OCI-LY7 (cell line): ENCODE measurements around the gene ELL2. TPM values are rescaled to one million over a fixed set of nuclear protein-coding genes. Genes with fewer than 3 reads are reported as not detected.

Source experiments
- BruUV-seq: library from RNA; stranded (reverse); fragments of 400-500 nt; replicated peaks from 2 replicates; lab custom pipeline; 2021; lab: Mats Ljungman, UMichigan
- CTCF ChIA-PET: fragments of 300-600 bp; sonication (Branson Sonifier 250); formaldehyde crosslinking; loops from one replicate; lab custom pipeline; 2022; ENCODE audit warnings: antibody characterized with exemption; ENCODE audit not compliant: unreplicated experiment; lab: Charles Lee
- POLR2A ChIA-PET: fragments of 300-600 bp; sonication (Branson Sonifier 250); formaldehyde crosslinking; loops from one replicate; lab custom pipeline; 2022; ENCODE audit warnings: antibody characterized with exemption; lab: Charles Lee
- DNase-seq: peaks from one replicate; pipeline ENCODE4 v3.0.0-alpha.2; 2015; ENCODE audit warnings: low spot score
- H2AFZ ChIP-seq: fragments of 200-600 bp; sonication (generic), shearing (Covaris generic); 2 replicates; pipeline ENCODE4 v1.6.1; 2014; ENCODE audit warnings: mild to moderate bottlenecking, antibody characterized with exemption, low read length, moderate library complexity
- H3K27ac ChIP-seq: fragments of 200-600 bp; sonication (generic); 2 replicates; pipeline ENCODE4 v1.5.1; 2014; ENCODE audit warnings: mixed run types, low read depth, mild to moderate bottlenecking, moderate library complexity, low read length, inconsistent platforms; ENCODE audit not compliant: poor library complexity, severe bottlenecking
- H3K36me3 ChIP-seq: fragments of 200-600 bp; sonication (generic); 2 replicates; pipeline ENCODE4 v1.6.1; 2014; ENCODE audit warnings: mild to moderate bottlenecking, antibody characterized with exemption, low read length, moderate library complexity, mixed read lengths; ENCODE audit not compliant: insufficient read depth
- H3K4me1 ChIP-seq: fragments of 200-600 bp; sonication (generic); 2 replicates; pipeline ENCODE4 v1.5.1; 2014; ENCODE audit warnings: mild to moderate bottlenecking, low read length; ENCODE audit not compliant: insufficient read depth, poor library complexity, severe bottlenecking
- H3K4me2 ChIP-seq: fragments of 200-600 bp; sonication (generic); 2 replicates; pipeline ENCODE4 v1.6.1; 2014; ENCODE audit warnings: mild to moderate bottlenecking, low read length
- H3K4me3 ChIP-seq: fragments of 200-600 bp; sonication (generic); 2 replicates; pipeline ENCODE4 v1.5.1; 2014; ENCODE audit warnings: mild to moderate bottlenecking, low read depth, low read length; ENCODE audit not compliant: poor library complexity, severe bottlenecking
- H3K79me2 ChIP-seq: fragments of 200-600 bp; sonication (generic); 2 replicates; pipeline ENCODE4 v1.6.1; 2016; ENCODE audit warnings: low read depth, mild to moderate bottlenecking, low read length, moderate library complexity, mixed read lengths; ENCODE audit not compliant: insufficient read depth
- H3K9me2 ChIP-seq: fragments of 200-600 bp; sonication (generic); 2 replicates; pipeline ENCODE4 v1.6.1; 2016; ENCODE audit warnings: mild to moderate bottlenecking, low read length, mixed read lengths; ENCODE audit not compliant: insufficient read depth
- H3K9me3 ChIP-seq: fragments of 200-600 bp; sonication (generic); 2 replicates; pipeline ENCODE4 v1.6.1; 2014; ENCODE audit warnings: mild to moderate bottlenecking, mixed run types, low read length, mixed read lengths
- H4K20me1 ChIP-seq: fragments of 200-600 bp; sonication (generic); 2 replicates; pipeline ENCODE4 v1.6.1; 2014; ENCODE audit warnings: mild to moderate bottlenecking, antibody characterized with exemption, low read length, moderate library complexity, mixed read lengths; ENCODE audit not compliant: insufficient read depth
- EZH2phosphoT487 ChIP-seq: fragments of 200-600 bp; sonication (generic); IDR thresholded peaks from 2 replicates; pipeline ENCODE4 v1.6.1; 2018; ENCODE audit warnings: low read depth, borderline replicate concordance, mild to moderate bottlenecking, mixed run types, antibody characterized with exemption, low read length, moderate library complexity, mixed read lengths
- intact Hi-C: fragments of 100-400 bp; cut with micrococcal nuclease; formaldehyde crosslinking; loops from one replicate; pipeline ENCODE4 v1.10.0; 2022; ENCODE audit not compliant: unreplicated experiment
- total RNA-seq, 2 experiments: library from RNA; depleted of rRNA in 1 of 2; stranded (reverse); fragments of >200 nt in 1 of 2; shearing (Covaris generic) in 1 of 2; gene quantifications; 2 replicates each; pipeline ENCODE4 v1.2.3, GENCODE V29; 2014 to 2022
- TF ChIP-seq, protein P1 (sequence below): fragments of 200-600 bp; sonication (generic); conservative IDR thresholded peaks from 2 replicates; pipeline ENCODE4 v1.5.1; 2014; ENCODE audit warnings: mild to moderate bottlenecking, antibody characterized with exemption, low read length, moderate library complexity, mixed read lengths

Gene ELL2
- total RNA-seq, 2 experiments from 2014 or later, result 0.98 to 4.7 TPM

GRCh38 chr5:95925939-95926338, 35.7 kb downstream of the ELL2 start:
- Histone ChIP-seq H4K20me1 (no peaks in the 10 kb centered on the region), H3K27ac (no peak overlapping the region), H2AFZ (no peak overlapping the region), H3K9me2 (no peaks in the 10 kb centered on the region), H3K9me3 (no peaks in the 10 kb centered on the region), H3K4me1 (no peaks in the 10 kb centered on the region), H3K4me3 (no peak overlapping the region), H3K36me3 (no peaks in the 10 kb centered on the region), H3K79me2 (no peaks in the 10 kb centered on the region), H3K4me2 (no peak overlapping the region)
- DNase-seq, result no peak
- CTCF ChIA-PET, result no interaction called here
- no TSS peak for BruUV-seq
- POLR2A ChIA-PET, result interaction anchor here (0.6 to 0.7 kb wide), 2 partner anchors 46 to 204 kb away, joined by 3 to 4 read pairs; no protein-coding TSS in a partner anchor
- TF ChIP-seq, protein P1, sequence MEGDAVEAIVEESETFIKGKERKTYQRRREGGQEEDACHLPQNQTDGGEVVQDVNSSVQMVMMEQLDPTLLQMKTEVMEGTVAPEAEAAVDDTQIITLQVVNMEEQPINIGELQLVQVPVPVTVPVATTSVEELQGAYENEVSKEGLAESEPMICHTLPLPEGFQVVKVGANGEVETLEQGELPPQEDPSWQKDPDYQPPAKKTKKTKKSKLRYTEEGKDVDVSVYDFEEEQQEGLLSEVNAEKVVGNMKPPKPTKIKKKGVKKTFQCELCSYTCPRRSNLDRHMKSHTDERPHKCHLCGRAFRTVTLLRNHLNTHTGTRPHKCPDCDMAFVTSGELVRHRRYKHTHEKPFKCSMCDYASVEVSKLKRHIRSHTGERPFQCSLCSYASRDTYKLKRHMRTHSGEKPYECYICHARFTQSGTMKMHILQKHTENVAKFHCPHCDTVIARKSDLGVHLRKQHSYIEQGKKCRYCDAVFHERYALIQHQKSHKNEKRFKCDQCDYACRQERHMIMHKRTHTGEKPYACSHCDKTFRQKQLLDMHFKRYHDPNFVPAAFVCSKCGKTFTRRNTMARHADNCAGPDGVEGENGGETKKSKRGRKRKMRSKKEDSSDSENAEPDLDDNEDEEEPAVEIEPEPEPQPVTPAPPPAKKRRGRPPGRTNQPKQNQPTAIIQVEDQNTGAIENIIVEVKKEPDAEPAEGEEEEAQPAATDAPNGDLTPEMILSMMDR, result no peak
- no peak for TF ChIP-seq EZH2phosphoT487
- intact Hi-C loops, result no loop called here

- no peaks in the 10 kb centered on the region for H3K36me3 ChIP-seq
- BruUV-seq, result no TSS peak
- ChIA-PET CTCF (no interaction called here), POLR2A (interaction anchor here (0.6 to 0.7 kb wide), 2 partner anchors 46 to 204 kb away, joined by 3 to 4 read pairs; no protein-coding TSS in a partner anchor)
- no peak overlapping the region for H3K27ac ChIP-seq
- no peak overlapping the region for H3K4me3 ChIP-seq
- intact Hi-C loops, result no loop called here
- no peaks in the 10 kb centered on the region for H3K9me3 ChIP-seq
- no peak overlapping the region for H2AFZ ChIP-seq
- TF ChIP-seq, protein P1, result no peak
- TF ChIP-seq EZH2phosphoT487, result no peak
- no peaks in the 10 kb centered on the region for H3K9me2 ChIP-seq
- no peaks in the 10 kb centered on the region for H3K4me1 ChIP-seq
- no peaks in the 10 kb centered on the region for H3K79me2 ChIP-seq
- no peak for DNase-seq
- no peaks in the 10 kb centered on the region for H4K20me1 ChIP-seq
- no peak overlapping the region for H3K4me2 ChIP-seq
These were observed 36.3 kb downstream of the ELL2 start for GRCh38 chr5:95925378-95925744.

DNA sequence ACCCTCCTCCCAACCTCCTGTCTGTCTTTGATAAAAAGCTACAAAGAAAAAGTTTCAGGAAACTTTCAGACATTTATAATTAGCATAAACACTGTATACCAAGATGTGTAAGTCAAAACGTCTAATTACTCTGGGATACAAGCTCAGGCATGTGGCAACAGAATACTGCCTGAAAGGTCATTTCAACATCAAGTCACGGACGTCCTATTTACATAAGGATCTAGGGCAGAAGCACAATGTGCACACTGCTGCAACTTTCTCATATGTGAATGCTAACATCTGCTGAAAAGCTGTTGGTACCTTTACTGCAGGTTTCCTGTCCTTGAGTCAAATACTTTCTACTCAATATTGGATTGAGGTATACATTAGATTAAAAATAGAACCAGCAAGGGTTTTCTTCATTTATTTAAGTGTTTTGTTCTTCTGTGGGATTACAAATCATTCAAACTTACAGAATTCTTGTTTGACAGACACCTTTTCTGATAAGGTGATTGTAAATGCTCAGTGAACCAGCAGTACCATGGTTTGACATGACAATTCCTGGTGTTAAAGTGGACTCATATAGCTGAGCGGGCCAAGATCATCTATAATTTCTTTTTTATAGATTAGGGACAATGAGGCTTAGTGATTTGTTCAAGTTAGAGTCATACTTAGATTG, 36.8 kb downstream of the ELL2 start:
- ChIA-PET CTCF (interaction anchor here (0.6 kb wide), 1 partner anchor 678 kb away, joined by 3 read pairs; no protein-coding TSS in a partner anchor), POLR2A (interaction anchor here (1.3 to 2.3 kb wide), 2 partner anchors 8 to 12 kb away, joined by 4 to 10 read pairs; no protein-coding TSS in a partner anchor)
- Histone ChIP-seq H3K36me3 (no peaks in the 10 kb centered on the region), H4K20me1 (no peaks in the 10 kb centered on the region), H3K4me2 (no peak overlapping the region), H3K4me1 (no peaks in the 10 kb centered on the region), H3K9me2 (no peaks in the 10 kb centered on the region), H3K27ac (no peak overlapping the region), H3K79me2 (no peaks in the 10 kb centered on the region), H2AFZ (no peak overlapping the region), H3K4me3 (no peak overlapping the region), H3K9me3 (no peaks in the 10 kb centered on the region)
- DNase-seq, result no peak
- no TSS peak for BruUV-seq
- TF ChIP-seq, protein P1, result no peak
- no peak for TF ChIP-seq EZH2phosphoT487
- intact Hi-C loops, result no loop called here
